GM18861 (cell line): Measurements from ENCODE around the gene IFNL1.
"Not testable (repeated sequence)": the region's sequence is repeated elsewhere in the genome, so short reads cannot be mapped to it uniquely, and the experiment has no call there.

Experiments used
- ATAC-seq: cut with Tn5 transposase; IDR thresholded peaks from one replicate; pipeline ENCODE4 v1.9.1; 2021; ENCODE audit not compliant: unreplicated experiment

Gene IFNL1

GRCh38 chr19:39270036-39270871 is 26.0 kb upstream of the IFNL1 start:
- ATAC-seq = no peak

- not testable (repeated sequence) for ATAC-seq
These were observed 22.3 kb upstream of the IFNL1 start for GRCh38 chr19:39273859-39274258.

- ATAC-seq = no peak
These were observed 20.6 kb upstream of the IFNL1 start for GRCh38 chr19:39275578-39275977.

GRCh38 chr19:39276740-39277139 is 19.5 kb upstream of the IFNL1 start:
- ATAC-seq = no peak

GRCh38 chr19:39277598-39277997 is 18.6 kb upstream of the IFNL1 start:
- ATAC-seq = no peak

- no peak for ATAC-seq
These were observed 14.2 kb upstream of the IFNL1 start for GRCh38 chr19:39282021-39282420.

GRCh38 chr19:39284032-39284431 is 12.2 kb upstream of the IFNL1 start:
- ATAC-seq = no peak

- no peak for ATAC-seq
These were observed 2.8 kb upstream of the IFNL1 start for GRCh38 chr19:39293394-39293793.

- ATAC-seq = no peak
These were observed 699 bp downstream of the IFNL1 start for GRCh38 chr19:39296906-39297305.

- no peak for ATAC-seq
These were observed 1.9 kb downstream of the IFNL1 start for GRCh38 chr19:39297931-39298634.

GRCh38 chr19:39299404-39299803 is 3.2 kb downstream of the IFNL1 start:
- no peak for ATAC-seq

- no peak for ATAC-seq
These were observed 3.6 kb downstream of the IFNL1 start for GRCh38 chr19:39299832-39300231.

GRCh38 chr19:39301021-39301420 is 4.8 kb downstream of the IFNL1 start:
- no peak for ATAC-seq

GRCh38 chr19:39301562-39301961 is 5.4 kb downstream of the IFNL1 start:
- ATAC-seq = no peak

GRCh38 chr19:39303373-39304184 is 7.4 kb downstream of the IFNL1 start:
- ATAC-seq = no peak

- ATAC-seq = no peak
These were observed 7.9 kb downstream of the IFNL1 start for GRCh38 chr19:39304185-39304513.

GRCh38 chr19:39304701-39305571 is 8.7 kb downstream of the IFNL1 start:
- ATAC-seq = no peak

- no peak for ATAC-seq
These were observed 9.9 kb downstream of the IFNL1 start for GRCh38 chr19:39306075-39306474.

GRCh38 chr19:39307046-39307821 is 11.0 kb downstream of the IFNL1 start:
- no peak for ATAC-seq
